ENCODE results near the gene CADM2. TPM values are rescaled to one million over a fixed set of nuclear protein-coding genes. Genes with fewer than 3 reads are reported as not detected.

The CADM2 gene
- total RNA-seq, 1 experiment from 2014 or later, result not detected

DNA sequence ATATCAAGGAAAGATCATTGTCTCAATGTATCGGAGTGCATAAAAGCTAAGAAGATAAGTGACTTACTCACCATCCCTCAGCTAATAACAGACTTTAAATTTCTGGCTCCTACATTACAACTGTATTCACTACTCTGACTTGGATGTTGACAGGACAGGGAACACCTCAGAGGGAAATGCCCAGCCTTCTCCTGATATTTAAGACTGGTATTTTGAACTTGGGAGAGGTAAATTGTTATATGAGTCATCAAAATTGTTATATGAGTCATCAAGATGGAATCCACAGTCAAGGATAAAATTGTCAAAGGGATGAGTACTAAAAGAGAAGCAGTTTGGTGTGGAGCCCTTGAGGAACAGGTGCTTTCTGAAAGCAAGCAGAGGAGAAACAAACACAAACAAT, 1070.8 kb downstream of the CADM2 start:
- DNase-seq, result no peak
- Histone ChIP-seq H3K36me3 (no peaks in the 10 kb centered on the region), H3K27me3 (no peaks in the 10 kb centered on the region), H3K9me3 (no peaks in the 10 kb centered on the region), H3K4me3 (no peak overlapping the region)

DNA sequence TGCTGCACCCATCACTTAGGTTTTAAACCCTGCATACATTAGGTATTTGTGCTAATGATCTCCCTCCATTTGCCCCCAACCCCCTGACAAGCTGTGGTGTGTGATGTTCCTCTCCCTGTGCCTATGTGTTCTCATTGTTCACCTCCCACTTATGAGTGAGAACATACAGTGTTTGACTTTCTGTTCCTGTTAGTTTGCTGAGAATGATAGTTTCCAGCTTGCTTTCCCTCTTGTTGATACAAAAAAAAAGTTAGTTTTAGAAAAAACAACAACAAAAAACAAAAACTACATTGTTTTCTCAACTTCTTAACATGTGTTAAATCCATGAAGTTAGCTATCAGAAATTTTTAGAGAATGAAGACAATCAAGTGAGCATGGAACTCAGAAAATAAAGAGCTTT, 1079.1 kb downstream of the CADM2 start:
- Histone ChIP-seq H3K36me3 (no peaks in the 10 kb centered on the region), H3K27me3 (no peaks in the 10 kb centered on the region), H3K9me3 (no peaks in the 10 kb centered on the region), H3K4me3 (no peak overlapping the region)
- DNase-seq, result no peak

DNA sequence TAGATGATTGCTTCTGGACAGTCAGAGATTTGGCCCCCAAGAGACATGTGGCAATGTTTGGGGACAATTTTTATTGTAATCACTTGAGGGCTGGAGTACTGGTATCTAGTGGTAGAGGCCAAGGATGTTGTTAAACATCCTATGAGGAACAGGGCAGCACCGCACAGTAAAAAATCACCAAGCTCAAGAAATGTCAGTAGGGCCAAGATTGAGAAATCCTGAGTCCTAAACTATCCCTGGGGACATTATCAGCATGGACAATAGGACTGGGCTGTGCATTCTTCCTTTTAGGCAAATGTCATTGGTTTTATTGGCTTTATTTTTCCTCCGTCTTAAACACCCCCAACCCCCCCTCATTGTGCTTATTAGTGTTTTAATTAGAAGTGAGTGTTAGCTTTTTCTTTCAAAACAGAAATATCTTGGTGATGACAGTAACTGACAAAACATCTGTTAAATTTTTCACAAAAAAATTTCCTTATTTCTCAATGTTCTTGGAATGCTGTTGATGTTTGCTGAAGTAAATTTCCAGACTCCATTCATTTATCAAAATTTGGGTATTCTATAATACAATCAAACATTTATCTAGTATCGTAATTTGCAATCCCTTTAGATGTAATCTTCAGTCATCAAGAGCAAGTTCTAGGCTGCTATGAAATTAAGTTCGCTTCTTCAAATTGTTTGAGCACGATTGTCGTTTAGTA, 1087.8 kb downstream of the CADM2 start:
- Histone ChIP-seq H3K4me3 (no peak overlapping the region), H3K9me3 (no peaks in the 10 kb centered on the region)
- DNase-seq, result no peak

DNA sequence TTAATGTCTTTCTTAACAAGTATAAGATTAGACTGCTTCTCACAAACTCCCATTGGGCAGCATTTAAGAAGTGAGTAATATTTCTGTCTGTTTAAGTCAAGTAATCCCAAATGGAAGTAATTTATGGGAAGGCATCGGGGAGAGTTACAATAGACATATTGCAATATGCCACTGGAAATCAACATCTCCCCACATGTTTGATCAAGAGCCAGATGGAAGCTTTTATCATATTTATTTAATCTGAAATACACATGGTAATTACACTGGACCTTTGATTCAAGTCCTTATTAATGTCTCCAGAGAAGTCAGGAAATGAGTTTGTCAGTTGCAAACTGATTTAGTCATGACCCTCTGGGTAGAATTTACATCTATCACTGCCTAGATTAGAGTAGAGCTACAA, 1088.4 kb downstream of the CADM2 start:
- Histone ChIP-seq H3K9me3 (no peaks in the 10 kb centered on the region), H3K36me3 (no peaks in the 10 kb centered on the region), H3K4me3 (no peak overlapping the region), H3K27me3 (no peaks in the 10 kb centered on the region)
- DNase-seq, result no peak

More for the DNA sequence above, 1087.8 kb downstream of the CADM2 start:
- no peaks in the 10 kb centered on the region for H3K36me3 ChIP-seq
- no peaks in the 10 kb centered on the region for H3K27me3 ChIP-seq

DNA sequence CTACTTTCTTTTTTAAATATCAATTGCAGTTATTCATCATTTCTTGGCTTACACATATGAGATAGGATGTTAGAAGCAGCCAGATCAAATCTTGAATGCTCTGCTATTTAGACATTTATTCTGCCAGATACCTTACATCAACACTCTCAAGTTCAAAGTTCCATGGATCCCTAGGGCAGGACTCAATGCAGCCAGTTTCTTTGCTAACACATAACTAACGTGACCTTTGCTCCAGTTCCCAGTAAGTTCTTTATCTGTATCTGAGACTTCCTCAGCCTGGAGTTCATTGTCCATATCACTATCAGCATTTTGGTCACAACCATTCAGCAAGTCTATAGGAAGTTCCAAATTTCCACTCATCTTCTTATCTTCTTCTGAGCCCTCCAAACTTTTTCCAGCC, 1092.3 kb downstream of the CADM2 start:
- H3K9me3 ChIP-seq, result no peaks in the 10 kb centered on the region
- H3K36me3 ChIP-seq, result no peaks in the 10 kb centered on the region
- no peak overlapping the region for H3K4me3 ChIP-seq
- DNase-seq, result no peak
- no peaks in the 10 kb centered on the region for H3K27me3 ChIP-seq

DNA sequence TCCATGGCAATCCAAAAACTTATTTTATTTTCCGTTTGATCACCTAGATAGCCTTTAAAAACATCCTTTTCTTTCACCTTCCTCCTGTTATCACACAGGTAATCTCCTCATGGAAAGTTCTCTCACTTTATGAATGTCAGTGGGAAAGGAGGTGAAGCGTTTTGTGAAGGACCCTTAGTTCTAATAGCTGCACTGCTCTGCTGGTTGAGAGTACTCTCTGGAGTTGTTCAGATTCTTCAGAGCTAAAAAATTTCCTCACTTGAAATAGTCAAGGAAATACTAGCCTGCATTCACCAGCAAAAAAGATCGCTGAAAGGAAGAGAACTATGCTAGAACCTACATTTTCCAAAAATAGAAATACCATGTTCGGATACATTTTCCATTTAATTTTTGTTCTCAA, 1097.2 kb downstream of the CADM2 start:
- Histone ChIP-seq H3K36me3 (no peaks in the 10 kb centered on the region), H3K4me3 (no peak overlapping the region), H3K9me3 (no peaks in the 10 kb centered on the region), H3K27me3 (no peaks in the 10 kb centered on the region)
- DNase-seq, result no peak

DNA sequence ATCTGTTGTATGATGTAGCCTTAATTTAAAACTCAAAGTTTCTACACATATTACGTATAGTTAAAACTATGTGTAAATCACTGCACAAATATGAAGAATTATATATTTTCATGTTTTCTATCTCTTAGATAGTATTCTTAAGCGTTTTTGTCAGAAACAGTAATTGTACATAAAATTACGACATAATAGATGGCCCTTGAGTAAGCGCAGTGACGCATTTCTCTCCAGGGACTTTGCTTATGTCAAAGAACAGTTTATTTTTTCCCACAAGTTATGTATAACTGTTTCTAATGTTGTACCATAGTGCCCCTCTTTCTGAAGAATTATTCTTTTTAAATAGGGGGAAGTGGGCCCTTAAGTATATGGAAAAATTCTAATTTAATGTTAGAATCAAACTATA, 1098.2 kb downstream of the CADM2 start:
- H3K4me3 ChIP-seq, result no peak overlapping the region
- no peaks in the 10 kb centered on the region for H3K9me3 ChIP-seq
- no peaks in the 10 kb centered on the region for H3K36me3 ChIP-seq
- DNase-seq, result no peak
- H3K27me3 ChIP-seq, result no peaks in the 10 kb centered on the region

DNA sequence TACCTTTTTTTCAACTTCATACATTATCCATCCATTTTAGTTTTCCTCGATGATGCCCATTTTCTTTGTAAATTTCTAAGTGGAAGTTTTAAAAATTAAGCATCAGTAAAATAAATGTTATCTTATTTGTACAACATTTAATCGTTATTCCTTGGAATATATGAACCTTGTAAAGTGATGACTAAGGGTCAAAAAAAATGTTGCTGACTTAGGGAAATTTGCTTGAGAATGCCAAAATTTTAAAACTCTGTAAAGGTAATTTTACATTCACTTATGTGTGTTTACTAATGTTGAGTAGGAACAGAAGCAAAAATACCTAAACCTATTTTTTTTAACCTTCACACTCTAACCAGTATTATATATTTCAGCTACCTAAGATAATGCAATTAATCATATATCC, 1115.0 kb downstream of the CADM2 start:
- Histone ChIP-seq H3K9me3 (no peaks in the 10 kb centered on the region), H3K27me3 (no peaks in the 10 kb centered on the region), H3K4me3 (no peak overlapping the region), H3K36me3 (no peaks in the 10 kb centered on the region)
- no peak for DNase-seq

DNA sequence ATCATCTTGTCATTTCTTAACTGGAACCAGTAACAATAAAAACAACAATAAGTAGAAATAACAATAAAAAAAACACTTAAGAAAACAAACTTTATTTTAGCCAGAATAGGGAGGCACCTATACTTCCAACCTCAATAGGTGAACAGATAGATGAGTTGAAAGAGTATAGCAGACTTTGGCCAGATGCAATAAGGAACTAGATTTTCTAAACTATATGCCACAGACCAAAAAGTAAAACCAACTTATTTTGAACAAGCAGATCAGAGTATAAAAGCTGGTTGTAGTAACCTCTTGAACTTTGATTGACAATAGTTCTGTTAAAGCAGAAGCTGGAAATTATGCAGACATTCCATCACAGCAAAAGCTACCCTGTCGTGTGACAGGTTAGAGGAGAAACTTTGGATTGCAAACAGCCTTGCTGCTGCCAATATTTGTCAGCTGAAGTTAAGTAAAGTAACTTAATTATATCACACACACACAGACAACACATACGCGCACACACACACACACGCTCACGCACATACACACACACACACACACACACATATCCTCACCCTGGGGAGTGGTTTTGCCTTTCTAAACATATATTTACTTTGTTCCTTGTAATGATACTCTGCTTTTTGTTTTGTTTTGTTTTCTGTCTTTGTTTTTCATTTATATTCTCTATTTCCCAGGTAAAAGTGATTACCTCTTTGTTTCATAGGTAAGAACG, 1128.5 kb downstream of the CADM2 start:
- H3K36me3 ChIP-seq, result no peaks in the 10 kb centered on the region
- no peak for DNase-seq
- no peak overlapping the region for H3K4me3 ChIP-seq
- H3K9me3 ChIP-seq, result no peaks in the 10 kb centered on the region
- no peaks in the 10 kb centered on the region for H3K27me3 ChIP-seq

DNA sequence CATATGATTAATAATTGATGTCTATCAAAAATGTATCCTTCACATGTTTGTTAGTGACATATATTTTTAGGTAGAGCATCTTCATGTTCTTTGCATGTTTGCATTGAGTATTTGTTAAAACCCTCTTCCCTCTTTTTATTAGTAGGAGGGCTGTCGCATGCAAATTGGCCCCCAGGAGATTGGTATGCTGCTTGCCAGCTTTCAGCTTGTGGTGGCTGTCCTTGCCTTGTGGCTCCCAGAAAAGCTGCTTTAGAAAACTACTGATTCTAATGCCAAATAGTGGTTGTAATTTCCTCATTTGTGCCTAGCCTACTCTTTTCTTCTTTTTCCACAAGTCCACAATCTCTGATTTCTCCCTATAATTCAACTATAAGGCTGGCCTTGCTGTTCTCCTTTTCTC, 1145.4 kb downstream of the CADM2 start:
- Histone ChIP-seq H3K9me3 (no peaks in the 10 kb centered on the region), H3K27me3 (no peaks in the 10 kb centered on the region), H3K4me3 (no peak overlapping the region), H3K36me3 (no peaks in the 10 kb centered on the region)
- DNase-seq, result no peak

DNA sequence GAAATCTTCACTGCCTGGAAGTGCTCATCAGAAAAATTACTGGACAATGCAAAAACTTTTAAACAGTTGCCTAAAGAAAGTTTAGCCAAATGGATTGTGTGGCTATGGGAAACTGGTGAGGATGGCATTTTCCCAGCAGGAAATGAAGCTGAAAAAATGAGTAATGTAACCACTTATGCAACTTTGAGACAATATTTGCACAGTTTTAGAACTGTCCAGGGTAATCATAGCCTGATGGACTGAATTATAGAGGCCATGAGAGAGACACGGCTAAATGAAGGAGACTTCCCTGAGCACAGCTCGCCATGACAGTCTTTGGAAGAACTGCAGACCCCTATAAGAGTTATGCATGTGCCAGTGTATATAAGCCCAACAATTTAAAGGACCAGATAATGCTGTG, 1150.6 kb downstream of the CADM2 start:
- DNase-seq, result no peak
- H3K27me3 ChIP-seq, result no peaks in the 10 kb centered on the region
- no peaks in the 10 kb centered on the region for H3K36me3 ChIP-seq
- no peak overlapping the region for H3K4me3 ChIP-seq
- H3K9me3 ChIP-seq, result no peaks in the 10 kb centered on the region
